Inflammatory macrophage (primary cell): ENCODE results near the gene ARL6IP1.
A peak's percentile ranks its signal among the peaks of the same experiment; 100 is the strongest.
"Not testable (repeated sequence)": the region's sequence is repeated elsewhere in the genome, so short reads cannot be mapped to it uniquely, and the experiment has no call there.

Source experiments
- DNase-seq, 2 donors: peaks; one replicate each; pipeline ENCODE4 v3.0.0-alpha.2; 2020 to 2022

Gene ARL6IP1

GRCh38 chr16:18799500-18799899 lies 1.8 kb downstream of the ARL6IP1 start:
- no peak for DNase-seq

GRCh38 chr16:18797746-18798145 lies 3.6 kb downstream of the ARL6IP1 start:
- DNase-seq: no peak

- DNase-seq: no peak
Observed at GRCh38 chr16:18796377-18796776, 5.0 kb downstream of the ARL6IP1 start.

GRCh38 chr16:18792836-18793433 lies 8.4 kb downstream of the ARL6IP1 start:
- no peak for DNase-seq

GRCh38 chr16:18789850-18790706 lies 11.3 kb downstream of the ARL6IP1 start, which contains the start of gene RPS15A:
TSS of gene RPS15A (minus strand) at chr16:18790334. CDS start at chr16:18789113, 1,221 bp downstream.
- peak; percentile 96 to 97 for DNase-seq

- no peak for DNase-seq
Observed at GRCh38 chr16:18789515-18789849, 11.9 kb downstream of the ARL6IP1 start.

GRCh38 chr16:18788828-18789514 lies 12.4 kb downstream of the ARL6IP1 start:
- DNase-seq: peak in 1 of 2 donors; percentile 9

- no peak for DNase-seq
Observed at GRCh38 chr16:18784917-18785623, 16.3 kb downstream of the ARL6IP1 start.

GRCh38 chr16:18783430-18784341 lies 17.7 kb downstream of the ARL6IP1 start:
- no peak for DNase-seq

GRCh38 chr16:18782697-18783429 lies 18.5 kb downstream of the ARL6IP1 start:
- DNase-seq: no peak

- not testable (repeated sequence) for DNase-seq
Observed at GRCh38 chr16:18781232-18781631, 20.1 kb downstream of the ARL6IP1 start.

- DNase-seq: not testable (repeated sequence)
Observed at GRCh38 chr16:18780460-18781026, 20.8 kb downstream of the ARL6IP1 start.

GRCh38 chr16:18777664-18778063 lies 23.7 kb downstream of the ARL6IP1 start:
- DNase-seq: not testable (repeated sequence)

- DNase-seq: peak in 1 of 2 donors; percentile 26
Observed at GRCh38 chr16:18776334-18776733, 25.0 kb downstream of the ARL6IP1 start.

- DNase-seq: peak; percentile 60 to 78
Observed at GRCh38 chr16:18774651-18775050, 26.7 kb downstream of the ARL6IP1 start.

- not testable (repeated sequence) for DNase-seq
Observed at GRCh38 chr16:18772171-18772570, 29.2 kb downstream of the ARL6IP1 start.

GRCh38 chr16:18770336-18770962 lies 30.9 kb downstream of the ARL6IP1 start:
- not testable (repeated sequence) for DNase-seq

- DNase-seq: not testable (repeated sequence)
Observed at GRCh38 chr16:18767217-18767616, 34.1 kb downstream of the ARL6IP1 start.

GRCh38 chr16:18762713-18763112 lies 38.6 kb downstream of the ARL6IP1 start:
- not testable (repeated sequence) for DNase-seq
